DMS 273 (cell line): ENCODE results near the gene PRR20D.
"Not testable (repeated sequence)": the region's sequence is repeated elsewhere in the genome, so short reads cannot be mapped to it uniquely, and the experiment has no call there.

ENCODE experiments used
- DNase-seq: peaks from one replicate; lab custom pipeline; 2025; ENCODE audit not compliant: unreplicated experiment; lab: John Stamatoyannopoulos, UW

Gene PRR20D

GRCh38 chr13:57160332-57160731 is at the start of gene PRR20D:
Gene PRR20D, plus strand, starts transcription at chr13:57160632. Its CDS starts 387 bp downstream, at chr13:57161019.
- DNase-seq: not testable (repeated sequence)

- no peak for DNase-seq
Observed at GRCh38 chr13:57114945-57115344, 45.5 kb upstream of the PRR20D start.

DNA sequence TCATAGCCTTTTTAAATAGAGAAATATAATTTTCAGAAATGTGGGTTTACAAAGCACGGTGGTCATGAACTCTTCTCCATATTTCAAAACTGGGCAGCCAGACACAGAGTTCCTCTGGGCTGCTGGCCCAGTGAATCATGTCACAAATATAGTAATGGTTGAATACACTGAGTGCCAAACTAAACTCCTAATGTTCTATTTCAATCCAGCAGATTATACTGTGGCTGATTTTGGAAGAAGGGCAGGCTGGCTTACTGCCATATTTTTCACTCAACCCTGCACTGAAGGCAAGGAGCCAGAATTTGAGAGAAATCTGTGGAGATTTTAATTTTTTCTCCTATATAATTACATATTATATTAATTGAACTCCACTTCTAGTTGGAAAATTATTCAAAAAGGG is 36.8 kb upstream of the PRR20D start:
- DNase-seq: peak; percentile 17

DNA sequence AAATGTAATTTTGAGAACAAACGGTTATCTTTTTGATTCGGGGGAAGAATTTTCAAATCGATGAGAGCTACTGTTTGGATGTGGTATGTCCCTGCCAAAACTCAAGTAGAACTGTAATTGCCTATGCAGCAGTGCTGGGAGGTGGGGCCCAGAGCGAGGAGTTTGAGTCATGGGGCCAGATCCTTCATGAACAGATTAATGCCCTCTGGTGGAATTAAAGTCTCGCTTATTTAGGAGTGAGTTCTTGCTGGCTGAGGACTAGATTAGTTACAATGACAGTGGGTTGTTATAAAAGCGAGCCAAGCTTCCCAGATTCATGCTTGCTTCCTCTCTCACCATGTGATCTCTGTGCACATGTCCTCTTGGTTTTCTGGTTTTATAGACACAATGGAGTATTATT is 31.5 kb upstream of the PRR20D start:
- no peak for DNase-seq

- DNase-seq: no peak
Observed at GRCh38 chr13:57136093-57136492, 24.3 kb upstream of the PRR20D start.

DNA sequence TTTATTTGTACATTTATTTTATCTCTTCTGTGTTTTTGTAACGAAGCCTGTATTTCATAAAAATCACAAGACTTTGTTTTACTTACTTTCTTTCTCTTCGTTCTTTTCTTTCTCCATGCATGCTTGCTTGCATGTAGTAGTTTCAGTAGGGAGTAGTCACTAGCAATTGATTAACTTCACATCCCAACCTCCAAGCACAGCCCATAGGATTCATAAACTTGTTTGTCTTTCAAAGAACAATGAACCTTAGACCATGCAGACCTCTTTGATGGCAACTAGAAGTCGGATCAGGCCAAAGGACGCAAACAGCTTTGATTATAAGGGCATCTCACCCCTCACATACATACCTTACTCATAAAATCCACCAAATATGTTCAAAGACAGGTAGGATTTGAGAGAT is 22.8 kb upstream of the PRR20D start:
- no peak for DNase-seq

GRCh38 chr13:57138988-57139387 is 21.4 kb upstream of the PRR20D start:
- no peak for DNase-seq

- not testable (repeated sequence) for DNase-seq
Observed at GRCh38 chr13:57139781-57140180, 20.7 kb upstream of the PRR20D start.

GRCh38 chr13:57140235-57140968 is 20.0 kb upstream of the PRR20D start, which contains the start of gene PRR20A:
Gene PRR20A, plus strand, starts transcription at chr13:57140918. Its CDS starts 387 bp downstream, at chr13:57141305.
- not testable (repeated sequence) for DNase-seq

DNA sequence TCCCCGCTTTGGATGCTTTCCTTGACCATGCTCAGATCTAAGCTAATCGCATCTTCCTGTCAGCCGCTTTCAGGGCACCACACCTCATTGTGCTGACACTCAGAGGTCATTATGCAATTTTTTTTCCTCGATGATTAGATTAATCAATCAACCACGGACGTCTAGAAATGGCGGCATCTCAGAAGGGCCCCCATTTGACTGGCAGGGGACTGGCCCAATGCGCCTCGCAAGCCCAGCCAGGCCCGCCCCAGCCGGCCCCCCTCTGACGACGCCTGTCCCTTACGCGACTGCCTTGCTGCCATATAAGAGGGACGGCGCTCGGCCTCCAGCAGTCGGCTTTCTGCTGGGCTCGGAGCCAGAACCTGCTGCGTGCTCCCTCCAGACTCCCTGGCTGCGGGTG is 13.2 kb upstream of the PRR20D start, which contains the start of gene PRR20B:
PRR20B (plus strand) TSS at position 301 of the 400 bp plus-strand sequence. CDS start 387 bp downstream, outside the sequence.
- not testable (repeated sequence) for DNase-seq

DNA sequence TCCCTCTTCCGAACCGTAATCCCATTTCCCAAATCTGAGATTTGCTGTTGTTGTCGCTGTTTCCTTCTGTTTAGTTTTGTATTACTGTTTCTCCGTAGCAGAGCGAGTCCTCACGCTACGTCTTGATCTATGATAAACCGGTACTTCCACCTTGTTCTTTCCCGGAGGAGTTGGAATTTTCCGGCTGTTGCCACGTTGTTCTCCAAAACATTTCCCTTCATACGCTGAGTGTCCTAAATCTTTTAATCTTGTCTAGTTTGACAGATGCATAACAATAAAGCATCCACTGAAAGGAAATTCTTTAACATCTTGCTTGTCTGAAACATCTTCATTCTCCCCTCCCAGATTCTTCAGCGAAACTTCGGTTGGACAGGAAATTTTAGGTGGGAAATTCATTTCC is 12.3 kb upstream of the PRR20D start:
- not testable (repeated sequence) for DNase-seq

GRCh38 chr13:57153761-57154160 is 6.7 kb upstream of the PRR20D start, which contains the start of gene PRR20C:
Gene PRR20C, plus strand, starts transcription at chr13:57154061. Its CDS starts 387 bp downstream, at chr13:57154448.
- DNase-seq: not testable (repeated sequence)

DNA sequence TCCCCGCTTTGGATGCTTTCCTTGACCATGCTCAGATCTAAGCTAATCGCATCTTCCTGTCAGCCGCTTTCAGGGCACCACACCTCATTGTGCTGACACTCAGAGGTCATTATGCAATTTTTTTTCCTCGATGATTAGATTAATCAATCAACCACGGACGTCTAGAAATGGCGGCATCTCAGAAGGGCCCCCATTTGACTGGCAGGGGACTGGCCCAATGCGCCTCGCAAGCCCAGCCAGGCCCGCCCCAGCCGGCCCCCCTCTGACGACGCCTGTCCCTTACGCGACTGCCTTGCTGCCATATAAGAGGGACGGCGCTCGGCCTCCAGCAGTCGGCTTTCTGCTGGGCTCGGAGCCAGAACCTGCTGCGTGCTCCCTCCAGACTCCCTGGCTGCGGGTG is 6.5 kb downstream of the PRR20D start, which contains the start of gene PRR20E:
PRR20E (plus strand) TSS at position 301 of the 400 bp plus-strand sequence. CDS start 387 bp downstream, outside the sequence.
- not testable (repeated sequence) for DNase-seq

- DNase-seq: no peak
Observed at GRCh38 chr13:57191667-57192066, 31.2 kb downstream of the PRR20D start.

DNA sequence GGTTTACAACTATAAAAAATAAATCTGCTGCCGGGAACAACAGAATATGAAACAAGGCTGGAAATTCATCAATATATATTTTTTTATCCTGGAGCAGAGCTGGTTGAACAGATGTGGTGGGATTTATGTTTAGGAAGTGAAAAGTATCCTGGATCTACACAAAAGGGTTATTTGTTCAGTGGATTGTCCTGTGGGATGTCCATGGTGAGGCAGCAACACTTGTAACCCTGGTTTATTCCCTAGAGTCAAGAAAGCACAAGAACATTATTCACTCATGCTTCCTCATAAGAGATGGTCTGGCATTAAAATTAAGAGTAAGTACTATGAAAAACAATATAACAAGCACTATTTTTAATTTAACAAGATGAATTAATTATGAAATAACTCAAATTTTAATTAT is 52.6 kb downstream of the PRR20D start:
- no peak for DNase-seq
